HG02798 (cell line): ENCODE results near the gene CHRNB2.

Experiments used
- ATAC-seq: cut with Tn5 transposase; IDR thresholded peaks from one replicate; pipeline ENCODE4 v1.9.1; 2021; ENCODE audit warnings: mild to moderate bottlenecking; ENCODE audit not compliant: unreplicated experiment, poor library complexity

Gene CHRNB2

DNA sequence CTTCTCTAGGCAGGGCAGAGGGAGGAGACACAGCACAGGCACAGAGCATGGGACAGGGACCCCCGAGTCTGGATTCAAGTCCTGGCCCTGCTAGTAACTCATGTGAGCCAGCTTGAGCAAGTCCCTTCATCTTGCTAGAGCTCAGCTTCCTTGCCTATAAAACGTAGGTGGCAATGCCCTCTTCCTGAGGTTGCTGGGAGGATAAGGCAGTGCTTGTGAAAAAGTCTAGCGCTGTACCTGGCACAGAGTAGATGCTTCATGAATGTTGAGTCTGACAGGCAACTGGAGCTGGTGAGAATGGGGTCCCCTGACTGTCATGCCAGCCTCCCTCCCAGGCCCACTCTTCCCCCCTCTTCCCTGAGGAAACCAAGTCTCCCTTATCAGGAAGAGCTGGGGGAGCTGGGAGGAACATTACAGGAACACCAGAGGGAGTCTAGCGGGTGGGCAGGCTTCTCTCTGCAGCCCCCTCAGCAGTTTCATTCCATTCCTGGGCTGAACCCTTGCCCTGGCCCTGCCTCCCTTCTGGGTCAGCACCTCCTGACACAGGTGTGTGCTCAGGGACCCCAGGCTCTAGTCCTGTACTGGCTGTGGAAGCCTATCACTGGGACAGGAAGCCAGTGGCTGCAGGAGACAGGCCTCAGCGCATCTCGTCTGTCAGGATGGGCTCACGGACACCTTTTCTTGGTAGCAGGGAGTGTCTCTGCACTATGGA, 9.9 kb downstream of the CHRNB2 start:
- no peak for ATAC-seq

DNA sequence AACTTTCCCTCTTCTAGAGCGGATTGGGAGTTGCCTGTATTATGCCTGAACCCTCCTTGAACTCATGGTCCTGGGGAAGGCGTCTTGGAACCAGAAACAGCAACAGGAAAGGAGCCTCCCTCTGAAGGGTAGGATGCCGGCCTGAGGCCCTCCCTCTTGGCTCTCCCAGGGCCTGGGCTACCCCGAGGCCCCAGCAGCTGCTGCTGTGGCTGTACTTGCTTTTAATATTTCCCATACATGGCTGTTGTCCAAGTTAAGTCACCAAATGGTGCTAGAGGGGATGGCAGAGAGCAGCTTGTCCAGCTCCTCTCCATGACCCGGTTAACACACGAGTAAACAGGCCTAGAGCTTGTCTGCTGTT, 10.5 kb downstream of the CHRNB2 start:
- no peak for ATAC-seq

DNA sequence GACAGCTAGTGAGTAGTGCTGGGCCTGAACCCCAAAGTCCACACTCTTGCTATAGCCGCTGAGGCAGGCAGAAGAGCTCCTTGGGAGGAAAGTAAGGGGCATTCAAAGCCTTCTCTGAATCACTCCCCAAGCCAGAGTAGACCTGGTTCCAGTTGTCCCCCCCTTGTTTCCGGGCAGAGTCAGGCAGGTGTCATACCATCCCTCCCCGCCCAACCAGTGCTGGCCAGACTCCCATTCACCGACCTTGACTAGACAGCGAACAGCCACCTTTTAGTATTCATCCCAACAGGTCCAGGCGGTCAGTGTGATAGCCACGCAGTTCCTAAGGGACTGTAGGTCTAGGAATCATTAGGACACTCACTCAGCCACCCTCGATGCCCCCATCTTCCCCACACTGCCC, 11.8 kb downstream of the CHRNB2 start:
- no peak for ATAC-seq

DNA sequence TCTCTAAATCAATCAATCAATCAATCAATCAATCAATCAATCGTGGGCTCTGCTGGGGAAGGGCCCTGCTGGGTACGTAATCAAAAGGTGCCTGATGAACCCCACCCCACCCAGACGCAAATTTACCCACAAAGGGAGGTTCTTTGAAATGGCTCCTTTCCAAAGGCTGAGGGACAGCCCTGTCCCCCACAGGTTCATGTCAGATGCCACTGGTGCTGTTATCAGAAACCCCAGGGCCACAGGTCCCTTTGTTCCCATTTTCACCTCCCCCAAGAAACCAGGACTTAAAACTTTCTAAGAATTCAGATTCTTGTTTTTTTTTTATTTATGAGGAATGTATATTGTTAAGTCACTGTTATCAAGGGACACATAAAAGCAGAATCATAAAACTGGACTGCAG, 14.2 kb downstream of the CHRNB2 start:
- no peak for ATAC-seq

DNA sequence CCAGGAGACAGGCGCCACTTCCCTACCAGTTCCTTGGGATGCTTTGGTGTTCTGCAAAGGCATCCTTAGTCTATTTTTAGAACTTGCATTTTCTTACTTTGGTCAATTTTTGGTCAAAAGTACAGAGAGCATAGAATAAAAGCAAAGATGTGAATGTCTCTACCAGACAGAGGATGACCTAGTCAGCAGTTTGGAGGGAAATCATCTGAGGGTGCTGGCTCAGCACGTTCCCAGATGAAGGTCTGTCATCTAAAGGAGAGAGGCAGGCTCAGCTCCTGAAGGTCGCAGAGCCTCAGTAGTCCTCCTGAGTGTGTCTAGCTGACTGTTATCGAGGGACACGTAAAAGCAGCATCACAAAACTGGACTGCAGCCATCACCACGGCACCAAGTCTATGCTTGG, 15.3 kb downstream of the CHRNB2 start:
- no peak for ATAC-seq

DNA sequence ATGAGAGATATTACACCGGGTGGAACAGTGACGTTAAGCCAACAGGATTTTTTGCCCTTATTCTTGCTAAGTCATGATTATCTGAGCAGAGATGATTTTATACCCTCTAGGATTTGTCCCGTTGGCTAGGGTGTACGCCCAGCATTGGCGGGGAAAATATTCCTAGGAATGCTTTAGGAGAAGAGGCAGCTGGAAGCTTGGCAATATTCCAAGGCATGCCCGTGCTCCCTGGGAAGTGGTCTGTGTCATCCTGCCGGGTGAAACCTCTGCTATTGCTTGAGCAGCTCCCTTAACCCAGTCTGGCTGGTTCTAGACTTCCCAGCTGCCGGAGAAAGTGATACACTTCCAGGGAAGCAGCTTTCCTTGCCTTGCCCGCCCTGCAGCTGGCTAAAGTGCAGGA, 16.2 kb downstream of the CHRNB2 start:
- no peak for ATAC-seq

DNA sequence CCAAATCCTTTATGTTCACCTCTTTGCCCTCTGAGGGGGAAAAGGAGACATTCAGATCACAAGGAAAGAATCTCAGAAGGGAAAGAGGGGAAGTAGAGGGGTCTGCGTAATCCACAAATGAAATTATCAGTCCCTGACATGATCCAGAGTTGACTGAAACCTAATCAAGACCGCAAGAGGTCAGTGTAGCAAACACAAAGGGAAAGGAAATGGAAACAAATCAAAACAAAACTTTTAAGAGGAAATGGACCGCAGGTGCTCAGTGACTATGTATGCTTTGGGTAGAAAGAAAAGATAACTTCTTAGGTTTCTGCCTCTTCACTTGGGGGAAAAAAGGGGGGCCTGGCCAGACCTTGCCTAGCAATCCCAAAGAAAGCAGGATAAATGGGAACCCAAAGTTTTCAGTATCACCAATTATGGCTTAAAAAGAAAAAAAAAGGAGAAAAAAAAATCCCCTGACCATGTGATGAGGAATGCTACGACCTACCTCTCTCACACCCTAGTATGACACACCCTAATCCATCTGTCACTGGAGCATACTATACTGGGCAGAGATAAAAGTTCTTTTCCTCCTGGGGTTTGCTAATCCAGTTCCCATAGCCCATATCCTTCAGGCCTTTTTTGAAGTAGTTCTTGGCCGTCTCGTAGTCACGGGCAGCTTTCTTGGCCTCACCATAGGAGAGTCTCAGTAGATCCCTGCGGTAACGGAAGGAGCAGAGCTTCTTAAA, 16.9 kb downstream of the CHRNB2 start:
- no peak for ATAC-seq

DNA sequence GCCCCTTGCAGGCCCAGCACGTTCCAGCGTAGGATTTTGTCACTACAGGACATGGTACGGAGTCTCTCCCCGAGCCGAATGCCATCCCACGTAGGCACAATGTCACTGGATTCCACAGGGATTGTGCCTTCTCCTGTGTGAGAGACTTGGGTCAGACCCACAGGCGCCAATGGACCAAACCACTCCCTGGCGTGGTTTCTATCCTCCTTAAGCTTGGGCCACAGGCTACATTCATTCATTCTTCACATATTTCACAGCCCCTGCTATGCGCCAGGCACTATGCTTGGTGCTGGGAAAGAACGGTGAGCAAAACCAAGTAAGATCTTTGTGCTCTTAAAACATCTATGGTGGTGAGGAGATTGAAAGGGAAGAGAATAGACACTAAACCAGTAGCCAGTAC, 18.7 kb downstream of the CHRNB2 start:
- no peak for ATAC-seq

DNA sequence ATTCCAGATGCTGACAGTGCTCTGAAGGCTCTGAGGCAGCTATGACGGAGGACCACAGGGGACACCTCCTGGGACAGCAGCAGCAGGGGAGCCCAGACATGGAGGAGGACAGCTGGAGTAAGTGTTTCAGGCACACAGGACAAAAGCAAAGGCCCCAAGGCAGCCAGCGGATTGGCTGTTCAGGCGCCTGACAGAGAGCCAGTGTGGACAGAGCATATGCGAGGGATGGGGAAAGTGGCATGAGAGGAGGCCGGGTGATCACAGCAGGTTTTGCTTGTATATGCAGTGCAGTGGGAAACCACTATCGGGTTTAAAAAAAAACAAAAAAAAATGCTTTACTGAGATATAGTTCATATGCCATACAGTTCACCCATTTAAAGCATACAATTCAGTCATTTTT, 19.1 kb downstream of the CHRNB2 start:
- no peak for ATAC-seq

DNA sequence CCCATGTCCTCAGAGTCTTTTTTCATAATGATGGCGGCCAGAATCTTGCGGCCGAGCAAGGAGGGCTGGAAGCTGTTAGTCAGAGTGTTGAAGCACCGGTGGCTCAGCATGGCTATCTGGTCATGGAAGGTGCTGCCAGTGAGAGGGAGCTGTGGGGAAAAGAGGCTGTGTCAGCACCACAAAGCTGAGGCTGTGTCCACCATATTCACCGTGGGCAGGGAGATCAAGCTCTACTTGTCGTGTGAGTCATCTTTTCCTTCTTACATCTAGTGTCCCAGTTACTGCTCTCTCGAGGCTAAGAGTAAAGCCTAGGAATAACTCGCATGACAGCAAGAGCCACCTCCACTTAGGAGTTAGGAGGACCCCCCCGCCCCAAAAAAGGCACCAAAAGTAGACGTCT, 22.2 kb downstream of the CHRNB2 start:
- ATAC-seq: no peak

DNA sequence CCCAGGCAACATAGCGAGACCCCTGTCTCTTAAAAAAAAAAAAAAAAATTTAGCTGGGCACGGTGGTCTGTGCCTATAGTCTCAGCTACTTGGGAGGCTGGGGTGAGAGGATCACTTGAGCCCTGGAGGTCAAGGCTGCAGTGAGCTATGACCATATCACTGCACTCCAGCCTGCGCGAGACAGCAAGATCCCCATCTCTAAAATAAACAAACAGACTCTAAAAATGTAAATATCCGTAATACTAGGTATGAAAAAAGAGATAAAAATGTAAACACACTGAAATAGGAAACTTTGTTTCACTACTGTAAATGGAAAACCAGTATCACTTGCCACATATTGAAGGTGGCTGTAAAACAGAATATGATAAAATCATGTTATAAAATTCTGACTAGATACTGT, 23.2 kb downstream of the CHRNB2 start:
- ATAC-seq: no peak

DNA sequence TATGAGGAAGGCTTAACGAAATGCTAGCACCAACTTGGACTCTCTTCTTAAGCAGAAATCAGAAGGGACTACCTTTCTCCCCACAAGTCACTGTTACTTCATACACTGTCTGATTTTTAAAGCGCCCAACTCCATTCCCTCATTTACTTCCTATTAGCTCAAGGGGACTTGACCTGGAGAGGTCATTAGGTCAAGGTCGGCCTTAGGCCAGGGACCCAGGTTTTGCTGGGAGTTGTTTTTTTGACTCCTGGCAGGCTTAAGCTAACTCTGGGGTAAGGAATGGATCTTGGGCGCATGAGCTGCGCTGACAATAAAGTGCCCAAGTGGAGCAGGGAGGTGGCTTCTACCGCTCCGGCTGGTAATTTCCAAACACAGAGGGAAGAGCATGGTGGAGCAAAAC, 23.6 kb downstream of the CHRNB2 start:
- ATAC-seq: no peak

DNA sequence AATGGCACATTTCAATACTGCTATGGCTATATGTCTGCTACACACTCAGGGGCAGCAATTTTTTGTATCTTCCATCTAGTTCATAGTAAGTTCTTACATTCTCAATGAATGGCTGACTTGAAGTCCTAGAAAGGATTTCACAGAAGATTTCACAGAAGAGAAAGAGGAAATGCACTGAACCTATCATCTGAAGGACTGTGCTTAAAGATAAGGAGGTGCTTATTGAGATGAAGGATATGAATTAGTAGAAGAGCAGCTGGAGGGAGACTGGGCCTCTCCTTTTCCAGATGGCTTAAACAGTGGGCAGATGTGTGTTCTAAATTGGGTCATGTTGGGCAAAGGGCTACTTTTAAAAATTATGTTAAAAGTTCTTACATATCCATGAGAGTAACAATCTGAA, 25.8 kb downstream of the CHRNB2 start:
- ATAC-seq: no peak

DNA sequence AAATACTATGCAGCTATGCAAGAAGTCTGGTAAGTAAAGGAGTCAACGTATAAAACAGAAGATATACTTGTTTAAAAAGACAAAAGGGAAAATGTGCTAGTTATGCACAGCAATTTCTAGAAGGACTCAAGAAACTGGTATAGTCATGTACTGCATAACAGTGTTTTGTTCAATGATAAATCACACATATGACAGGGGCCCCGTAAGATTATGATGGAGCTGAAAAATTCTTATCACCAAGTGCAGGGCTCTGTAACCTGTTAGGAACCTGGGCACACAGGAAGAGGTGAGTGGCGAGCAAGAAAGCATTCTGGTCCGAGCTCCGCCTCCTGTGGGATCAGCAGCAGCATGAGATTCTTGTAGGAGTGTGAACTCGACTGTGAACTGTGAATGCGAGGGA, 27.2 kb downstream of the CHRNB2 start:
- ATAC-seq: no peak

DNA sequence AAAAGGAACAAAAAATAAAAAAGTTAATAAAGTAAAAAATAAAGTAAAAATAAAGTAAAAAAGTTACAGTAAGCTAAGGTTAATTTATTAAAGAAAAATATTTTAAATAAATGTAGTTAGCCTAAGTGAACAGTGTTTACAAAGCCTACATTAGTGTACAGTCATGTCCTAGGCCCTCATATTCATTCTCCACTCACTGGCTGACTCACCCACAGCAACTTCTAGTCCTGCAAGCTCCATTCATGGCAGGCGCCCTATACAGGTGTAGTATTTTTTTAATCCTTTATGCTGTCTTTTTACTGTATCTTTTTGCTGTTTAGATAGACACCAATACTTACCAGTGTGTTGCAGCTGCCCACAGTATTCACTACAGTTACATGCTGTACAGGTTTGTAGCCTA, 28.0 kb downstream of the CHRNB2 start:
- no peak for ATAC-seq

DNA sequence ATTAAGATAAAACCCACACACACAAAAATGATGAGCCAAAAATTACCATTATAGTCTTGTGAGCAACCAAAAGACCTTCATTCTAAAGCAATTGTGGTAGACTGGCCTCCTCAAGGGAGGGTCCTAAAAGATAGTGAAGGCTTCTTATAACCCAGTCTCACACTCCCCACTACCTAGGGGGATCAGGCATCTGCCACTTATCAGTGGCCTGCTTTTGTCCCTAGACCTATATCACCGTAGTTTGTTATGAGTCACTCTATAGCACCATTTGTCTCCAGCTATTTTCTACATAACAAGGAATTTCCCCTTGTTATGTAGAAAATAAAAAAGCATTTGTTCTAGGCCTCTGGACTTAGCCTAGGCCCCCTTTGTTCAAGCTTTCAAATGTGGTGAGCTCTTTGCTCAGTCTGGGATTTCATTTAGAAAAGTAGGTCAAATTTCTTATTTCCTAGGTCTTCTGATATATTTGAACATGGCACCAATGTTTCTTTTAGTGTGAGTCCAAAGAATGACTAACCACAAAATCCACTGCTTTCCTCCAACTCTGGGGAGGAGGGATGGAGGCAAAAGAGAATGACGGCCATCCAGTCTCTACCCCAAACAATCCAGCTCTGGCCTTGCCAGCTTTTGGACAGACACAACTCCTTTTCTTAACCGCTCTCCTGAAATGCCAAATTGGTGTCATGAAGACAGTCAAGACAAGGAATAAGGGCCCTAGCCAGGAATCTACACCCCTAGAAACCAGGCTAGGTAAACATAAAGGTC, 31.5 kb downstream of the CHRNB2 start:
- ATAC-seq: no peak

DNA sequence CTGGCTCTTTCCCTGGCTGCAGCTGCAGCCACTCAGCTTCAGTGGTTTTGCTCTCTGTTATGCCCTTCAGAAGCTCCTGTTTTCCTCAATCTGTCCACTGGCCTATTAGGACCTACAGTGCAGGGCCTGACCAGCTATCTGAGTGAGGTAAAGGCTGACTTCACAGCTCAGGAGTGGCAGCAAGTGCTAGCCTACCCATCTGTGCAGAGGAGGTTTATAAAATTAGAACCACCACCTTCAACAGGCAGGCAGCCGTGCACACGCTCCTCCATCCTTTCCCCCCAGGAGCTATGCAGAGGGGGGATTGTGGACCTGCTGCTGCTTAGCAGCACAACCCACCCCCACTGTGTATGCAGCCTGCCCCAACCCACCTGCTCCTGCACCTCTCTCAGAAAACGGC, 32.1 kb downstream of the CHRNB2 start:
- no peak for ATAC-seq

DNA sequence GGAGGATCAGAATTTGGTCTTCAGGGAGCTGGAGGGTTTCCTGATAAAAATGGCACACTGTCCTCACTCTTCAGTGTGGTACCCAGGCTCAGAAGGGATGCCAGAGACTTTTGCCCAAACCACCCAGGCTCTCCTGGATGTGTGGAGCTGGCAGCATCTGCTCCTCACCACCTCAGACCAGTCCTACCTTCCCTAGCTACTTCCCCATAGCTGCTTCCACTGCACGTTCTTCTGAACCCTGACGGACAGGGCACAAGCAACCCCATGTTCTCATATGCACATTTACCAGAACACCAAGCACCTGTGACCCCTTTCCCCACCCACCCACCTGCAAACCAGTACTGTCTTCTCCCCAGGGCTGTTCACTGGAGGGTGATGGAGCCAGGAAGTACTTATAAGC, 35.7 kb downstream of the CHRNB2 start:
- no peak for ATAC-seq

DNA sequence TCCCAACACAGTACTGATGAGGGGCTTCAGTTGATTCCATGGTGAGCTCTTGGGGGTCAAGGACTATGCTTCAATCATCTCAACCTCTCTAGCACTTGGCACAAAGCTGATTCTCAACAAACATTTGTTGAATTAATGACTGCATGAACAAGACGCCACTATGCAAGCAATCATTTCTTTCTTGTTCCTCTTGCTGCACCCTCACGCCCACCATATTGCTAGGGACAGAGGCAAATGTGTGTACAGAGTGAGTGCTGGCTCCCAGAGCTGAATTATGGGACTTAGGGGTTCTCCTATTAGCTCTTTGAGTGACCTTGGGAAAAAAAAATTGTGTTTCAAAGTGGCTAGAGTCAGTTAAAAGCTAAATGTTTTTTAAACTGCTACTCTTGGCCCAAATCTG, 38.0 kb downstream of the CHRNB2 start:
- ATAC-seq: no peak

DNA sequence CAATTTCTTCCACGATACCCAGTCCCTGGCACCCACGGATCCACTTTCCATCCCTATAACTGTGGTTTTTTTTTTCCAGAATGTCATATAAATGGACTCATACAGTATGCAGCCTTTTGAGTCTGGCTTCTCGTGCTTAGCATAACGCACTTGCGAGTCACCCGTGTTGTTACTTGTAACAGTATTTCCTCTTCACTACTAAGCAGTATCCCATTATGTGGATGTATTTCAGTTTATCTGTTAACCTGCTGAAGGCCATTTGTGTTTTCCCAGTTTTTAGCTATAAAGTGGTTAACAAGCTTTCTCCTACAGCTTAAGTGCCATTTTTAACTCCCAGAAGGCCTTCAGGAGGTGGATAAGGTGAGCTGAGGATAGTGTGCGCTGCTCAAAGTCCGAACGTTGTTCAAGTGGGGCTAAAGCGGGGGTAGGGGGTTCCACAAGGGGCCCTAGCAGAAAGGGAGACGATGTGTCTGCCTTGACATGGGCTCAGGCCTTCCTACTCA, 39.6 kb downstream of the CHRNB2 start:
- no peak for ATAC-seq

DNA sequence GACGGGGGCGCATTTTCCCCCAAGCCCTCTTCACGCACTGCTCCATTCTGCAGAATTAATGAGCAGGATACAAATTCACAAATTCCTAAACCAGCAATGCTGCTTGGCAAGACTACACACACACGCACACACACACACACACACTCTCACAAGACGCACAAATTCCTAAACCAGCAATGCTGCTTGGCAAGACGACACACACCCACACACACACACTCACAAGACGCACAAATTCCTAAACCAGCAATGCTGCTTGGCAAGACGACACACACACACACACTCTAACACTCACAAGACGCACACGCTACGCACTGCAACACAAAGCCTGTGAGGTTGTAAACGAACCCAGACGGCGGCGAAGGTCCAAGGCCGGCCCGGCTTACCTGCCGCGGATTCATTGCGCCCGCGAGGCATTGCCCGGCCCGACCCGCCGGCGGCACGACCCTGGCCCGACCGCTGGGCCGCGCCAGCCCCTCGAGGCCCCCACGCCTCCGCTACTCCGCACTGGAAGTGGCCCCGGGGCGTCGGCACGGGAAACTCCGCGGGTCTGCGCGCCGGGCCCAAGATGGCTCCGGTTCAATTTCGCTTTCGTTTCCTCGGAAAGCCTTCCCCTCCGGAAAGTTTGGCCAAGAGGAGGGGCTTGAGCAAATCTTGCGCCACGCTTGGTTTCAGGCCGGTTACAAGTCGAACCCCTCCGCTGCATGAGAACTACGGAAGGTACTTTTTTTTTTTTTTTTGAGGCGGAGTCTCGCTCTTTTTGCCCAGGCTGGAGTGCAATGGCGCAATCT, 40.2 kb downstream of the CHRNB2 start, which contains the start of gene ADAR:
TSS of gene ADAR (minus strand) at position 578 of the 788 bp plus-strand sequence. CDS start at position 398, 180 bp downstream.
- peak; percentile 81 for ATAC-seq
